GM18873 (cell line): Measurements from ENCODE around the gene RBPJL.
"Not testable (repeated sequence)": the region's sequence is repeated elsewhere in the genome, so short reads cannot be mapped to it uniquely, and the experiment has no call there.

ENCODE experiments used
- ATAC-seq: cut with Tn5 transposase; IDR thresholded peaks from one replicate; pipeline ENCODE4 v1.9.1; 2021; ENCODE audit warnings: mild to moderate bottlenecking, moderate library complexity, moderate number of reproducible peaks; ENCODE audit not compliant: unreplicated experiment, low FRiP score

The RBPJL gene

GRCh38 chr20:45340951-45341350 lies 34.3 kb downstream of the RBPJL start:
- no peak for ATAC-seq

- no peak for ATAC-seq
These were observed 34.9 kb downstream of the RBPJL start for GRCh38 chr20:45341579-45341938.

GRCh38 chr20:45341939-45342854 lies 35.6 kb downstream of the RBPJL start:
- ATAC-seq, result no peak

GRCh38 chr20:45342855-45343531 lies 36.4 kb downstream of the RBPJL start:
- no peak for ATAC-seq

GRCh38 chr20:45343532-45344167 lies 37.0 kb downstream of the RBPJL start:
- ATAC-seq, result no peak

- ATAC-seq, result no peak
These were observed 37.7 kb downstream of the RBPJL start for GRCh38 chr20:45344168-45344860.

- ATAC-seq, result no peak
These were observed 38.7 kb downstream of the RBPJL start for GRCh38 chr20:45345104-45345936.

GRCh38 chr20:45346291-45346718 lies 39.7 kb downstream of the RBPJL start:
- no peak for ATAC-seq

GRCh38 chr20:45346851-45347250 lies 40.2 kb downstream of the RBPJL start:
- no peak for ATAC-seq

- ATAC-seq, result no peak
These were observed 40.8 kb downstream of the RBPJL start for GRCh38 chr20:45347297-45347935.

- ATAC-seq, result no peak
These were observed 41.5 kb downstream of the RBPJL start, which contains the start of gene SDC4 for GRCh38 chr20:45347936-45348778. Gene SDC4, minus strand, starts transcription at chr20:45348424. Its CDS starts 40 bp downstream, at chr20:45348384.

GRCh38 chr20:45350217-45350616 lies 43.6 kb downstream of the RBPJL start:
- ATAC-seq, result no peak

GRCh38 chr20:45350795-45351194 lies 44.2 kb downstream of the RBPJL start:
- not testable (repeated sequence) for ATAC-seq

- ATAC-seq, result no peak
These were observed 46.1 kb downstream of the RBPJL start for GRCh38 chr20:45352729-45353128.

- ATAC-seq, result no peak
These were observed 47.1 kb downstream of the RBPJL start for GRCh38 chr20:45353746-45354145.

- ATAC-seq, result no peak
These were observed 48.0 kb downstream of the RBPJL start for GRCh38 chr20:45354423-45355208.

- ATAC-seq, result no peak
These were observed 48.8 kb downstream of the RBPJL start for GRCh38 chr20:45355209-45356084.
